ENCODE data around the gene FKBP14. TPM values are rescaled to one million over a fixed set of nuclear protein-coding genes. Genes with fewer than 3 reads are reported as not detected.

Gene FKBP14
- total RNA-seq, 1 donor from 2014 or later, result 4.4 TPM

DNA sequence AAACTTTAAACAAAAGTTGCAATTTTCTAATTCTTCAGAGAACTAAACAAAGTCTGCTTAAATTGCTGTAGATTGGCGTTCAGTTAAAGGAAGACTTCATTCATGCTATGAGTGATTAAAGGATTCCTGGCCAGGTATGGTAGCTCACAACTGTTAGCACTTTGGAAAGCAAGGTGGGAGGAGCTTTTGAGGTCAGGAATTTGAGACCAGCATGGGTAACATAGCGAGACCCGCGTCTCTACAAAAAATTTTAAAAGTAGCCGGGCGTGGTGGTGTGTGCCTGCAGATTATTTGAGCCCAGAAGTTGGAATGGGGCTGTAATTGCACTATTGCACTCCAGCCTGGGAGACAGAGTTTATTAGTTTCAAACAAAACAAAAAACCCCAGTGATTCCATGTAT is 23.4 kb downstream of the FKBP14 start:
- TF ChIP-seq POLR2A (IDR thresholded peaks at IDR 0.05) (no peak), POLR2AphosphoS5 (IDR thresholded peaks at IDR 0.05; ENCODE audit: insufficient read depth in 1 of 2, low read depth in 1 of 2) (no peak)
- TF ChIP-seq, protein P1, sequence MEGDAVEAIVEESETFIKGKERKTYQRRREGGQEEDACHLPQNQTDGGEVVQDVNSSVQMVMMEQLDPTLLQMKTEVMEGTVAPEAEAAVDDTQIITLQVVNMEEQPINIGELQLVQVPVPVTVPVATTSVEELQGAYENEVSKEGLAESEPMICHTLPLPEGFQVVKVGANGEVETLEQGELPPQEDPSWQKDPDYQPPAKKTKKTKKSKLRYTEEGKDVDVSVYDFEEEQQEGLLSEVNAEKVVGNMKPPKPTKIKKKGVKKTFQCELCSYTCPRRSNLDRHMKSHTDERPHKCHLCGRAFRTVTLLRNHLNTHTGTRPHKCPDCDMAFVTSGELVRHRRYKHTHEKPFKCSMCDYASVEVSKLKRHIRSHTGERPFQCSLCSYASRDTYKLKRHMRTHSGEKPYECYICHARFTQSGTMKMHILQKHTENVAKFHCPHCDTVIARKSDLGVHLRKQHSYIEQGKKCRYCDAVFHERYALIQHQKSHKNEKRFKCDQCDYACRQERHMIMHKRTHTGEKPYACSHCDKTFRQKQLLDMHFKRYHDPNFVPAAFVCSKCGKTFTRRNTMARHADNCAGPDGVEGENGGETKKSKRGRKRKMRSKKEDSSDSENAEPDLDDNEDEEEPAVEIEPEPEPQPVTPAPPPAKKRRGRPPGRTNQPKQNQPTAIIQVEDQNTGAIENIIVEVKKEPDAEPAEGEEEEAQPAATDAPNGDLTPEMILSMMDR (IDR thresholded peaks at IDR 0.05), result no peak
- no peaks in the 10 kb centered on the region for H3K4me1 ChIP-seq
- H3K9me3 ChIP-seq, result no peaks in the 10 kb centered on the region
- intact Hi-C loops (cut with DNase I), result no loop called here
- H3K27ac ChIP-seq, result no peak overlapping the region
- no peaks in the 10 kb centered on the region for H3K27me3 ChIP-seq
- no peak for DNase-seq (ENCODE audit: extremely low spot score in 2 of 2)
- no peak overlapping the region for H3K4me3 ChIP-seq
- no peaks in the 10 kb centered on the region for H3K36me3 ChIP-seq

DNA sequence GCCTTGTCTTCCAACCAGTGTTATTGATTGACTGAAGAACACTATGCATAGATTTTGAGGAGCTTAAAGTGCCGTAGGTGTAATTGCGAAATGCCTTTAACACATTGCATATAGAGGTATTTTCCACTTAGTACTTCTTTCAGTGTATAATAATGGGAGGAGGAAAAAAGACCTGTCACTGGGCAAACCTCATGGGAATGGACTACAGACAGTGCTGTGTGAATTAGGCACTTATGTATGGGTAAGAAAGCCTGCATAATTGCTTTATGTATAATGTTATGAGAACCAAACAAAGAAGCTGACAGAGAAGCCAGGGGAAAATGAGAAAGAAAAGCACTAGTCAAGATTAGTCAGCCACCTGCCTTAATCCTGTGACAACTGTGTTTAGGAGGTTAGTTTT is 24.5 kb downstream of the FKBP14 start:
- H3K9me3 ChIP-seq, result no peaks in the 10 kb centered on the region
- no peaks in the 10 kb centered on the region for H3K27me3 ChIP-seq
- H3K4me1 ChIP-seq, result no peaks in the 10 kb centered on the region
- DNase-seq (ENCODE audit: extremely low spot score in 2 of 2), result no peak
- no peaks in the 10 kb centered on the region for H3K36me3 ChIP-seq
- TF ChIP-seq POLR2A (IDR thresholded peaks at IDR 0.05), result no peak
- TF ChIP-seq, protein P1 (IDR thresholded peaks at IDR 0.05), result no peak
- no peak for TF ChIP-seq POLR2AphosphoS5 (IDR thresholded peaks at IDR 0.05; ENCODE audit: insufficient read depth in 1 of 2, low read depth in 1 of 2)
- no peak overlapping the region for H3K4me3 ChIP-seq
- H3K27ac ChIP-seq, result no peak overlapping the region
- intact Hi-C loops (cut with DNase I), result no loop called here

DNA sequence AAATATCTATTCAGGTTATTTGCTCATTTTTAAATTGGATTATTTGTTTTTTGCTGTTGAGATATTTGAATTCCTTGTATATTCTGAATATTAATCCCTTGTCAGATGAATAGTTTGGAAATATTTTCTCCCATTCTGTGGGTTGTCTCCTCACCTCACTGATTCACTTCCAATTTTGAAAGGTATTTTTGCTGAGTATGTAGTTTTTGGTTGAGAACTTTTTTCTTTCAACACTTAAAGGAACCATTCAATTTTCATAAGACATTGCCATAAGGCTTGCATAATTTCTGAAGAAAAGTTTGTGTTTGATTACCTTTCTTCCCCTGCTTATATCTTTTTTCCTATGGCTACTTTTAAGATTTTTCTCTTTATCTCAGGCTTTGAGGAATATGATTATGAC is 28.0 kb downstream of the FKBP14 start:
- Histone ChIP-seq H3K27ac (no peak overlapping the region), H3K36me3 (no peaks in the 10 kb centered on the region), H3K4me3 (no peak overlapping the region), H3K9me3 (no peaks in the 10 kb centered on the region), H3K4me1 (no peaks in the 10 kb centered on the region), H3K27me3 (no peaks in the 10 kb centered on the region)
- DNase-seq (ENCODE audit: extremely low spot score in 2 of 2), result no peak
- intact Hi-C loops (cut with DNase I), result no loop called here
- TF ChIP-seq POLR2A (IDR thresholded peaks at IDR 0.05) (no peak), POLR2AphosphoS5 (IDR thresholded peaks at IDR 0.05; ENCODE audit: insufficient read depth in 1 of 2, low read depth in 1 of 2) (no peak)
- TF ChIP-seq, protein P1 (IDR thresholded peaks at IDR 0.05), result no peak

DNA sequence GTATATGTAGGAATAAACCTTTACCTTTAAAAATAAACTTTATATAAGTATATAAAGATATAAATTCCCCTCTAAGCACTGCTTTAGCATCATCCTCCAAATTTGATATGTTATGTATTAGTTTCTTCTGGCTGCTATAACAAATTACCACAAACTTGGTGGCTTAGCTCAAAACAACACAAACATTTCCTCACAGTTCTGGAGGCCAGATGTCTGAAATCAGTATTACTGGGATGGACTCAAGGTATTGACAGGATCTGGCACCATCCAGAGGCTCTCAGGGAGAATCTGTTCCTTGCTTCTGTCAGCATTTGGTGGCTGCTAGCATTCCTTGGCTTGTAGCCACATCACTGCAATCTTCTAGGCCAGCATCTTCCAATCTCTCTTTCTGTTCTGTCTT is 30.2 kb downstream of the FKBP14 start:
- DNase-seq (ENCODE audit: extremely low spot score in 2 of 2), result no peak
- no peaks in the 10 kb centered on the region for H3K27me3 ChIP-seq
- H3K9me3 ChIP-seq, result no peaks in the 10 kb centered on the region
- no peaks in the 10 kb centered on the region for H3K36me3 ChIP-seq
- TF ChIP-seq POLR2A (IDR thresholded peaks at IDR 0.05) (no peak), POLR2AphosphoS5 (IDR thresholded peaks at IDR 0.05; ENCODE audit: insufficient read depth in 1 of 2, low read depth in 1 of 2) (no peak)
- TF ChIP-seq, protein P1 (IDR thresholded peaks at IDR 0.05), result no peak
- intact Hi-C loops (cut with DNase I), result no loop called here
- no peaks in the 10 kb centered on the region for H3K4me1 ChIP-seq
- H3K27ac ChIP-seq, result no peak overlapping the region
- H3K4me3 ChIP-seq, result no peak overlapping the region

DNA sequence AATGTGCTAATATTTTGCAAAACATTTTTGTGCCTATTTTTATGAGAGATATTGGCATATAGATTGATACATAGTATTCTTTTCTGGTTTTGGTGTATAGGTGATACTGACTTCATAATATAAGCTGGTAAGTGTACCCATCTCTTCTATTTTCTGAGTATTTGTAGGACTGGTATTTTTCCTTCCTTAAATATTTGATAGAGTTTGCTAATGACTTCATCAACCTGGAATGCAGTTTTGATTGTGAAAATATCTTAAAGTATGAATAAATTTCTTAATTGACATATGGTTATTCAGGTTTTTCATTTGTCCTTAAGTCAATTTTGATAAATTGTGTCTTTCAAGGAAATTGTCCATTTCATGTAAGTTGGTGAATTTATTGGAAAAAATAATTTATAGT is 30.9 kb downstream of the FKBP14 start:
- no peak for DNase-seq (ENCODE audit: extremely low spot score in 2 of 2)
- TF ChIP-seq POLR2AphosphoS5 (IDR thresholded peaks at IDR 0.05; ENCODE audit: insufficient read depth in 1 of 2, low read depth in 1 of 2), result no peak
- H3K27ac ChIP-seq, result no peak overlapping the region
- H3K27me3 ChIP-seq, result no peaks in the 10 kb centered on the region
- no peaks in the 10 kb centered on the region for H3K9me3 ChIP-seq
- no peaks in the 10 kb centered on the region for H3K4me1 ChIP-seq
- no peaks in the 10 kb centered on the region for H3K36me3 ChIP-seq
- H3K4me3 ChIP-seq, result no peak overlapping the region
- intact Hi-C loops (cut with DNase I), result no loop called here

DNA sequence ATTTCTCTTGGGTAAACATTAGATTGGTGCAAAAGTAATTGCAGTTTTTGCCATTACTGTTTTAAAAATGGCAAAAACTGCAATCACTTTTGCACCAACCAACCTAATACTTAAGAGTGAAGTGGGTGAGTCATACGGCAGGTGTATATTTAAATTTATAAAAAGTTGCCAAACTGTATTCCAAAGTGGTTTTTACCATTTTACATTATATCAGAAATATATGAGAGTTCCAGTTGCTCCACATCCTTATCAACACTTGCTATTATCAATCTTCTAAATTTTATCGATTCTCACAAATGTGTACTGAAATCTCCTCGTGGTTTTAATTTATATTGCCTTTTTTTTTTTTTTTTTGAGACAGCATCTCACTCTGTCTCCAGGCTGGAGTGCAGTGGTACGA is 33.4 kb downstream of the FKBP14 start:
- DNase-seq (ENCODE audit: extremely low spot score in 2 of 2), result no peak
- TF ChIP-seq POLR2AphosphoS5 (IDR thresholded peaks at IDR 0.05; ENCODE audit: insufficient read depth in 1 of 2, low read depth in 1 of 2), result no peak
- no peak for TF ChIP-seq POLR2A (IDR thresholded peaks at IDR 0.05)
- TF ChIP-seq, protein P1 (IDR thresholded peaks at IDR 0.05), result no peak
- Histone ChIP-seq H3K27me3 (no peaks in the 10 kb centered on the region), H3K9me3 (no peaks in the 10 kb centered on the region), H3K27ac (no peak overlapping the region), H3K4me1 (peaks cover 15% of the 10 kb centered on the region), H3K4me3 (no peak overlapping the region), H3K36me3 (no peaks in the 10 kb centered on the region)
- intact Hi-C loops (cut with DNase I), result no loop called here
